ENCODE data around the gene MKRN2. TPM values are rescaled to one million over a fixed set of nuclear protein-coding genes. Genes with fewer than 3 reads are reported as not detected.

MKRN2 gene
- total RNA-seq, 4 donors from 2014 or later = 18.5 to 35.6 (median 29.3) TPM

DNA sequence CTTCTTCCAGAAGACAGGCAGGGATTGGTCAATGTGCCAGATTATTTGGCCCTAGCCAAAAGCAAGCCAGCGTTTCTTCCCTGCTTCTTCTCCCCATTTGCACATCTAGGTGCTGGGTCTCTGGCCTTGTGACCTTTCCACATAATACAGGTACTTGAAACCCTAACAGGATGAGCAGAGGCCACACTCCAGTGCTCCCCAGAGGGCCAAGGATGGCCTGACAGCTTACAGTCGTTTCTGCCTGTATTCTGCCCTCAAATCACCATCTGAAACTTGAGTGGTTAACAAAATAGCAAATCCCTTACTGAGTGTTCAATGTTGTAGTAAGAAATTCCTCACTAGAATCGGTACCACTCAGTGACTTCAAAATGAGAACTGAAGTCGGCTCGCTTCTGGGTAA, 29.1 kb downstream of the MKRN2 start:
- TF ChIP-seq, protein P1, sequence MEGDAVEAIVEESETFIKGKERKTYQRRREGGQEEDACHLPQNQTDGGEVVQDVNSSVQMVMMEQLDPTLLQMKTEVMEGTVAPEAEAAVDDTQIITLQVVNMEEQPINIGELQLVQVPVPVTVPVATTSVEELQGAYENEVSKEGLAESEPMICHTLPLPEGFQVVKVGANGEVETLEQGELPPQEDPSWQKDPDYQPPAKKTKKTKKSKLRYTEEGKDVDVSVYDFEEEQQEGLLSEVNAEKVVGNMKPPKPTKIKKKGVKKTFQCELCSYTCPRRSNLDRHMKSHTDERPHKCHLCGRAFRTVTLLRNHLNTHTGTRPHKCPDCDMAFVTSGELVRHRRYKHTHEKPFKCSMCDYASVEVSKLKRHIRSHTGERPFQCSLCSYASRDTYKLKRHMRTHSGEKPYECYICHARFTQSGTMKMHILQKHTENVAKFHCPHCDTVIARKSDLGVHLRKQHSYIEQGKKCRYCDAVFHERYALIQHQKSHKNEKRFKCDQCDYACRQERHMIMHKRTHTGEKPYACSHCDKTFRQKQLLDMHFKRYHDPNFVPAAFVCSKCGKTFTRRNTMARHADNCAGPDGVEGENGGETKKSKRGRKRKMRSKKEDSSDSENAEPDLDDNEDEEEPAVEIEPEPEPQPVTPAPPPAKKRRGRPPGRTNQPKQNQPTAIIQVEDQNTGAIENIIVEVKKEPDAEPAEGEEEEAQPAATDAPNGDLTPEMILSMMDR (IDR thresholded peaks at IDR 0.05) = no peak
- TF ChIP-seq POLR2A (IDR thresholded peaks at IDR 0.05) = no peak
- 73 to 78% methylated on average over 5 of the region's 5 CpGs for WGBS, 2 donors
- no peak for DNase-seq (ENCODE audit: low spot score in 2 of 2)
- H3K4me3 ChIP-seq (ENCODE audit: low read depth, poor library complexity, severe bottlenecking) = no peak overlapping the region
- intact Hi-C loops (cut with DNase I; ENCODE audit: low total_unique reads) = no loop called here

DNA sequence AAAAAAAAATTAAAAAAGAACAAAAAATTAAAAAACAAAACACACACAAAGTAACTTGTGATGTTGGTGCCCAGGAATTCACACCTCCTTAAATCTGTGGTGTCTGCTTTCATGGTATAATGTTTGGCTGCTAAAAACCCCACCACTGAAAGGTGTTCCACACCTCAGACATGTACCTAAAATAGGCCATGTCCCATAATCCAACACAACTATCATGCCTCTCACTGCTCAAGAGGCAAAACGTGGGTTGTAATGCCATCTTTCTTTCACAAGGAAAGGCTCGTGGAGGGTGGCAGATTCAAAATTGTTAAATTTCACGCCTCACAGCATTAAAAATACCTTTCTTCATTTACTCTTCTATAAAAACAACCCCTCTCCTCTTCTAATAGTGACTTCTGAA, 29.5 kb downstream of the MKRN2 start:
- no peak overlapping the region for H3K4me3 ChIP-seq (ENCODE audit: low read depth, poor library complexity, severe bottlenecking)
- no peak for TF ChIP-seq POLR2A (IDR thresholded peaks at IDR 0.05)
- TF ChIP-seq, protein P1 (IDR thresholded peaks at IDR 0.05) = no peak
- 86 to 92% methylated on average over 3 of the region's 3 CpGs for WGBS, 2 donors
- no peak for DNase-seq (ENCODE audit: low spot score in 2 of 2)
- intact Hi-C loops (cut with DNase I; ENCODE audit: low total_unique reads) = no loop called here

DNA sequence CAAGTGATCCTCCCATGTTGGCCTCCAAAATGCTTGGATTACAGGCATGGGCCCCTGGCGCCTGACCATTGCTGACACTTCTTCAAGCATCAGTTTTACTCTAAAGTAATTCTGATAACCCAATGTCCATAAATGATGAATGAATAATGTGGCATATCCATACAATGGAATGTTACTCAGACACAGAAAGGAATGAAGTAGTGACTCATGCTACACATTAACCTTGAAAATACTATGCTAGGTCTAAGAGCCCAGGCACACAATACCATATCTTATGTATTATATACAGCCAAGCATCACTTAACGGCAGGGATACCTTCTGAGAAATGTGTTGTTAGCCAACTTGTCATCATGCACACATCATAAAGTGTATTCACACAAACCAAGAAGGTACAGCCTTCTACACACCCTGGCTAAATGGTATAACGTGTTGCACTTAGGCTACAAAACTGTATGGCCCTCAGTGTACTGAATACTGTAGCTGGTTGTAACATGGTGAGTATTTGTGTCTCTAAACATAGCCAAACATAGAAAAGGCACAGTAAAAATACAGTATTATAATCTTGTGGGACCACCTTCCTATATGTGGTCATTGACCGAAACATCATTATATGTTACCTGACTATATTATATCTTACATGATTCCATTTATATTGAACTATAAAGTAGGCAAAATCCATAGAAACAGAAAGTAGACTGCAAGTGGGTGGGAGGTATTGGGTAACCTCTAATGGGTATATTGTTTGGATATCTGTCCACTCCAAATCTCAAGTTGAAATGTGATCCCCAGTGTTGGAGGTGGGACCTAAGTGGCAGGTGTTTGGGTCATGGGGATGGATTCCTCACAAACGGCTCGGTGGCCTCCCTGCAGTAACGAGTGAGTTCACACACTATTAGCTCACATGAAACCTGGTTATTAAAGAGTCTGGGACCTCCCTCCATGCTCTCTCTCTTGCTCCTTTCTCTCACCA, 31.4 kb downstream of the MKRN2 start:
- intact Hi-C loops (cut with DNase I; ENCODE audit: low total_unique reads) = no loop called here
- H3K4me3 ChIP-seq (ENCODE audit: low read depth, poor library complexity, severe bottlenecking) = no peak overlapping the region
- WGBS, 2 donors = 81 to 86% methylated on average over 7 of the region's 7 CpGs
- no peak for DNase-seq (ENCODE audit: low spot score in 2 of 2)
- TF ChIP-seq, protein P1 (IDR thresholded peaks at IDR 0.05) = no peak
- no peak for TF ChIP-seq POLR2A (IDR thresholded peaks at IDR 0.05)

- intact Hi-C loops (cut with DNase I; ENCODE audit: low total_unique reads) = no loop called here
- TF ChIP-seq, protein P1 (IDR thresholded peaks at IDR 0.05) = no peak
- TF ChIP-seq POLR2A (IDR thresholded peaks at IDR 0.05) = no peak
- WGBS, 2 donors = 94 to 95% methylated on average over 4 of the region's 4 CpGs
- H3K4me3 ChIP-seq (ENCODE audit: low read depth, poor library complexity, severe bottlenecking) = no peak overlapping the region
- no peak for DNase-seq (ENCODE audit: low spot score in 2 of 2)
These were observed 33.2 kb downstream of the MKRN2 start for GRCh38 chr3:12590096-12590495.

GRCh38 chr3:12591456-12591855, 34.6 kb downstream of the MKRN2 start:
- 98% methylated on average over 6 of the region's 6 CpGs for WGBS, 2 donors
- intact Hi-C loops (cut with DNase I; ENCODE audit: low total_unique reads) = no loop called here
- TF ChIP-seq POLR2A (IDR thresholded peaks at IDR 0.05) = no peak
- TF ChIP-seq, protein P1 (IDR thresholded peaks at IDR 0.05) = no peak
- H3K4me3 ChIP-seq (ENCODE audit: low read depth, poor library complexity, severe bottlenecking) = no peak overlapping the region
- no peak for DNase-seq (ENCODE audit: low spot score in 2 of 2)

All from lower leg skin (tissue), 4 donors.